Measurements from ENCODE around the gene OPALIN.

- no peak for TF ChIP-seq TEAD4 (IDR thresholded peaks at IDR 0.05)
- TF ChIP-seq MAX (IDR thresholded peaks at IDR 0.05) = no peak
- TF ChIP-seq ZBTB7A (IDR thresholded peaks at IDR 0.05; ENCODE audit: low read depth) = no peak
Observed at GRCh38 chr10:96406091-96406490, 47.3 kb upstream of the OPALIN start.

Measured in Ishikawa (cell line).